SK-N-SH treated with all-trans-retinoic acid at 6 μM for 48 hours (cell line): Measurements from ENCODE around the gene CDK4.

Experiments
- ATAC-seq: fragments of 200-7000 bp; cut with Tn5 transposase; 3 replicates; pipeline ENCODE4 v1.9.1; 2020; ENCODE audit warnings: mild to moderate bottlenecking, moderate library complexity
- ARNTL ChIP-seq: fragments of 450-650 bp; formaldehyde crosslinking; IDR thresholded peaks from 2 replicates; pipeline ENCODE4 v1.5.0; 2020; ENCODE audit warnings: low read depth, mild to moderate bottlenecking, moderate library complexity, borderline replicate concordance
- BACH2 ChIP-seq: fragments of 250-450 bp; sonication (Bioruptor Pico); IDR thresholded peaks from 2 replicates; pipeline ENCODE4 v1.9.0; 2021; ENCODE audit warnings: mild to moderate bottlenecking, borderline replicate concordance
- CSDC2 ChIP-seq: fragments of 250-450 bp; sonication (Bioruptor Pico); IDR thresholded peaks from 2 replicates; pipeline ENCODE4 v1.5.0; 2020; ENCODE audit warnings: mild to moderate bottlenecking, moderate library complexity
- CSRNP3 ChIP-seq: fragments of 250-450 bp; sonication (Bioruptor Pico); IDR thresholded peaks from 2 replicates; pipeline ENCODE4 v1.5.1; 2021; ENCODE audit warnings: mild to moderate bottlenecking, moderate library complexity
- ESRRG ChIP-seq: fragments of 250-450 bp; sonication (Bioruptor Pico); IDR thresholded peaks from 2 replicates; pipeline ENCODE4 v1.6.1; 2021; ENCODE audit warnings: mild to moderate bottlenecking
- GLIS3 ChIP-seq: fragments of 250-450 bp; sonication (Bioruptor Pico); IDR thresholded peaks from 2 replicates; pipeline ENCODE4 v1.5.0; 2020; ENCODE audit warnings: mild to moderate bottlenecking, moderate library complexity
- ISL1 ChIP-seq: fragments of 250-450 bp; sonication (Bioruptor Pico); IDR thresholded peaks from 2 replicates; pipeline ENCODE4 v2.1.2; 2022; ENCODE audit warnings: mild to moderate bottlenecking, moderate library complexity
- OSR1 ChIP-seq: fragments of 250-450 bp; sonication (Bioruptor Pico); IDR thresholded peaks from 2 replicates; pipeline ENCODE4 v1.8.0; 2022; ENCODE audit warnings: moderate library complexity, mild to moderate bottlenecking, inconsistent platforms
- PATZ1 ChIP-seq: fragments of 250-450 bp; sonication (Bioruptor Pico); IDR thresholded peaks from 2 replicates; pipeline ENCODE4 v1.8.0; 2020; ENCODE audit warnings: mild to moderate bottlenecking, moderate library complexity, borderline replicate concordance
- POU6F1 ChIP-seq: fragments of 250-450 bp; sonication (Bioruptor Pico); IDR thresholded peaks from 2 replicates; pipeline ENCODE4 v1.8.0; 2021; ENCODE audit warnings: low read depth, mild to moderate bottlenecking, moderate library complexity, borderline replicate concordance
- PPARA ChIP-seq: fragments of 250-450 bp; sonication (Bioruptor Pico); IDR thresholded peaks from 2 replicates; pipeline ENCODE4 v1.5.0; 2020; ENCODE audit warnings: mild to moderate bottlenecking, borderline replicate concordance
- RARB ChIP-seq: fragments of 250-450 bp; sonication (Bioruptor Pico); IDR thresholded peaks from 2 replicates; pipeline ENCODE4 v1.8.0; 2021; ENCODE audit warnings: mild to moderate bottlenecking, moderate library complexity
- SNAI2 ChIP-seq: fragments of 250-450 bp; sonication (Bioruptor Pico); IDR thresholded peaks from 2 replicates; pipeline ENCODE4 v1.5.0; 2020; ENCODE audit warnings: mild to moderate bottlenecking, moderate library complexity
- TOX ChIP-seq: fragments of 250-450 bp; sonication (Bioruptor Pico); IDR thresholded peaks from 2 replicates; pipeline ENCODE4 v1.8.0; 2021; ENCODE audit warnings: mild to moderate bottlenecking, moderate library complexity, borderline replicate concordance
- TSHZ2 ChIP-seq: fragments of 250-450 bp; sonication (Bioruptor Pico); IDR thresholded peaks from 2 replicates; pipeline ENCODE4 v1.5.0; 2020; ENCODE audit warnings: mild to moderate bottlenecking, moderate library complexity
- ZC3H10 ChIP-seq: fragments of 250-450 bp; sonication (Bioruptor Pico); IDR thresholded peaks from 2 replicates; pipeline ENCODE4 v1.5.1; 2021; ENCODE audit warnings: mild to moderate bottlenecking, moderate library complexity
- ZFP3 ChIP-seq: fragments of 250-450 bp; sonication (Bioruptor Pico); IDR thresholded peaks from 2 replicates; pipeline ENCODE4 v1.5.0; 2020; ENCODE audit warnings: mild to moderate bottlenecking, moderate library complexity
- ZFP30 ChIP-seq: fragments of 450-650 bp; formaldehyde crosslinking; IDR thresholded peaks from 2 replicates; pipeline ENCODE4 v1.5.0; 2022; ENCODE audit warnings: mild to moderate bottlenecking, moderate library complexity
- ZNF565 ChIP-seq: fragments of 450-650 bp; formaldehyde crosslinking; conservative IDR thresholded peaks from 2 replicates; pipeline ENCODE4 v1.5.0; 2020; ENCODE audit warnings: low read depth, mild to moderate bottlenecking, moderate library complexity
- ZNF8 ChIP-seq: fragments of 450-650 bp; formaldehyde crosslinking; IDR thresholded peaks from 2 replicates; pipeline ENCODE4 v1.5.0; 2020; ENCODE audit warnings: mild to moderate bottlenecking, moderate library complexity

CDK4 gene

GRCh38 chr12:57766464-57767304 is 14.6 kb upstream of the CDK4 start, which contains the start of gene CYP27B1:
Gene CYP27B1, minus strand, starts transcription at chr12:57767078. Its CDS starts 37 bp downstream, at chr12:57767041.
- ATAC-seq = peak; percentile 22
- TF ChIP-seq ISL1 (CRISPR knock-in tag) = no peak
- no peak for TF ChIP-seq GLIS3 (CRISPR knock-in tag)
- no peak for TF ChIP-seq POU6F1 (CRISPR knock-in tag)
- no peak for TF ChIP-seq ZFP3 (CRISPR knock-in tag)

- TF ChIP-seq TOX (CRISPR knock-in tag) (no peak), TSHZ2 (CRISPR knock-in tag) (no peak), ZNF565 (no peak), ARNTL (CRISPR knock-in tag) (no peak), CSRNP3 (CRISPR knock-in tag) (no peak), OSR1 (CRISPR knock-in tag) (no peak), POU6F1 (CRISPR knock-in tag) (no peak), GLIS3 (CRISPR knock-in tag) (no peak), ZC3H10 (no peak), BACH2 (no peak), ZFP3 (CRISPR knock-in tag) (no peak)
- ATAC-seq = peak; percentile 19
Measured at GRCh38 chr12:57765698-57766463, 13.8 kb upstream of the CDK4 start.

GRCh38 chr12:57765003-57765697 is 13.0 kb upstream of the CDK4 start:
- peak; percentile 81 for ATAC-seq
- TF ChIP-seq SNAI2 = no peak
- TF ChIP-seq ZNF8 = no peak
- no peak for TF ChIP-seq OSR1 (CRISPR knock-in tag)
- TF ChIP-seq CSDC2 (CRISPR knock-in tag) = no peak
- TF ChIP-seq GLIS3 (CRISPR knock-in tag) = no peak
- no peak for TF ChIP-seq TOX (CRISPR knock-in tag)
- TF ChIP-seq RARB (CRISPR knock-in tag) = no peak
- no peak for TF ChIP-seq ESRRG (CRISPR knock-in tag)
- no peak for TF ChIP-seq PATZ1
- TF ChIP-seq ZC3H10 = no peak
- TF ChIP-seq PPARA (CRISPR knock-in tag) = no peak
- no peak for TF ChIP-seq ZFP3 (CRISPR knock-in tag)
- TF ChIP-seq TSHZ2 (CRISPR knock-in tag) = no peak
- no peak for TF ChIP-seq BACH2
- TF ChIP-seq ZFP30 (CRISPR knock-in tag) = no peak
- TF ChIP-seq ARNTL (CRISPR knock-in tag) = no peak
